Endometrium (tissue), 2 donors: Measurements from ENCODE around the gene WDR11.
A peak's percentile ranks its signal among the peaks of the same experiment; 100 is the strongest.
"Not testable (repeated sequence)": the region's sequence is repeated elsewhere in the genome, so short reads cannot be mapped to it uniquely, and the experiment has no call there.

ENCODE experiments used
- FAIRE-seq: peaks from 2 replicates; lab custom pipeline; 2012; peaks lifted over from hg19 to GRCh38; lab: Jason Lieb, UNC
- donor health status: control.
- donor health status: control.

WDR11 gene

GRCh38 chr10:120841522-120842189 lies 9.5 kb upstream of the WDR11 start:
- FAIRE-seq, result no peak

GRCh38 chr10:120854388-120854787 lies 3.2 kb downstream of the WDR11 start:
- FAIRE-seq, result no peak

GRCh38 chr10:120861178-120861855 lies 10.2 kb downstream of the WDR11 start:
- no peak for FAIRE-seq

GRCh38 chr10:120873741-120874140 lies 22.6 kb downstream of the WDR11 start:
- no peak for FAIRE-seq

- no peak for FAIRE-seq
These were observed 31.9 kb downstream of the WDR11 start for GRCh38 chr10:120883071-120883470.

- no peak for FAIRE-seq
These were observed 36.3 kb downstream of the WDR11 start for GRCh38 chr10:120887482-120887881.

- no peak for FAIRE-seq
These were observed 40.2 kb downstream of the WDR11 start for GRCh38 chr10:120891365-120891764.

- FAIRE-seq, result no peak
These were observed 43.4 kb downstream of the WDR11 start for GRCh38 chr10:120894556-120894955.

- no peak for FAIRE-seq
These were observed 46.2 kb downstream of the WDR11 start for GRCh38 chr10:120897343-120897742.

- FAIRE-seq, result no peak
These were observed 54.1 kb downstream of the WDR11 start for GRCh38 chr10:120905268-120905667.

- no peak for FAIRE-seq
These were observed 66.5 kb downstream of the WDR11 start for GRCh38 chr10:120917521-120918250.

- FAIRE-seq, result not testable (repeated sequence)
These were observed 72.7 kb downstream of the WDR11 start for GRCh38 chr10:120923886-120924285.

GRCh38 chr10:120926611-120927010 lies 75.4 kb downstream of the WDR11 start:
- FAIRE-seq, result no peak

- FAIRE-seq, result no peak
These were observed 76.2 kb downstream of the WDR11 start for GRCh38 chr10:120927352-120927751.

- FAIRE-seq, result peak; percentile 86
These were observed 78.0 kb downstream of the WDR11 start for GRCh38 chr10:120929166-120929565.

GRCh38 chr10:120931423-120931822 lies 80.3 kb downstream of the WDR11 start:
- no peak for FAIRE-seq

- no peak for FAIRE-seq
These were observed 80.8 kb downstream of the WDR11 start for GRCh38 chr10:120931999-120932398.

- FAIRE-seq, result no peak
These were observed 87.7 kb downstream of the WDR11 start for GRCh38 chr10:120938822-120939221.

GRCh38 chr10:120940299-120940900 lies 89.2 kb downstream of the WDR11 start:
- no peak for FAIRE-seq

GRCh38 chr10:120941501-120941900 lies 90.3 kb downstream of the WDR11 start:
- no peak for FAIRE-seq

- peak; percentile 66 for FAIRE-seq
These were observed 91.7 kb downstream of the WDR11 start for GRCh38 chr10:120942806-120943413.

- FAIRE-seq, result no peak
These were observed 92.4 kb downstream of the WDR11 start for GRCh38 chr10:120943542-120943941.
